OCI-LY7 (cell line): ENCODE data around the gene MYBPHL. TPM values are rescaled to one million over a fixed set of nuclear protein-coding genes. Genes with fewer than 3 reads are reported as not detected.

ENCODE experiments used
- BruUV-seq: library from RNA; stranded (reverse); fragments of 400-500 nt; replicated peaks from 2 replicates; lab custom pipeline; 2021; lab: Mats Ljungman, UMichigan
- CTCF ChIA-PET: fragments of 300-600 bp; sonication (Branson Sonifier 250); formaldehyde crosslinking; loops from one replicate; lab custom pipeline; 2022; ENCODE audit warnings: antibody characterized with exemption; ENCODE audit not compliant: unreplicated experiment; lab: Charles Lee
- POLR2A ChIA-PET: fragments of 300-600 bp; sonication (Branson Sonifier 250); formaldehyde crosslinking; loops from one replicate; lab custom pipeline; 2022; ENCODE audit warnings: antibody characterized with exemption; lab: Charles Lee
- DNase-seq: peaks from one replicate; pipeline ENCODE4 v3.0.0-alpha.2; 2015; ENCODE audit warnings: low spot score
- H2AFZ ChIP-seq: fragments of 200-600 bp; sonication (generic), shearing (Covaris generic); 2 replicates; pipeline ENCODE4 v1.6.1; 2014; ENCODE audit warnings: mild to moderate bottlenecking, antibody characterized with exemption, low read length, moderate library complexity
- H3K27ac ChIP-seq: fragments of 200-600 bp; sonication (generic); 2 replicates; pipeline ENCODE4 v1.5.1; 2014; ENCODE audit warnings: mixed run types, low read depth, mild to moderate bottlenecking, moderate library complexity, low read length, inconsistent platforms; ENCODE audit not compliant: poor library complexity, severe bottlenecking
- H3K36me3 ChIP-seq: fragments of 200-600 bp; sonication (generic); 2 replicates; pipeline ENCODE4 v1.6.1; 2014; ENCODE audit warnings: mild to moderate bottlenecking, antibody characterized with exemption, low read length, moderate library complexity, mixed read lengths; ENCODE audit not compliant: insufficient read depth
- H3K4me1 ChIP-seq: fragments of 200-600 bp; sonication (generic); 2 replicates; pipeline ENCODE4 v1.5.1; 2014; ENCODE audit warnings: mild to moderate bottlenecking, low read length; ENCODE audit not compliant: insufficient read depth, poor library complexity, severe bottlenecking
- H3K4me2 ChIP-seq: fragments of 200-600 bp; sonication (generic); 2 replicates; pipeline ENCODE4 v1.6.1; 2014; ENCODE audit warnings: mild to moderate bottlenecking, low read length
- H3K4me3 ChIP-seq: fragments of 200-600 bp; sonication (generic); 2 replicates; pipeline ENCODE4 v1.5.1; 2014; ENCODE audit warnings: mild to moderate bottlenecking, low read depth, low read length; ENCODE audit not compliant: poor library complexity, severe bottlenecking
- H3K79me2 ChIP-seq: fragments of 200-600 bp; sonication (generic); 2 replicates; pipeline ENCODE4 v1.6.1; 2016; ENCODE audit warnings: low read depth, mild to moderate bottlenecking, low read length, moderate library complexity, mixed read lengths; ENCODE audit not compliant: insufficient read depth
- H3K9me2 ChIP-seq: fragments of 200-600 bp; sonication (generic); 2 replicates; pipeline ENCODE4 v1.6.1; 2016; ENCODE audit warnings: mild to moderate bottlenecking, low read length, mixed read lengths; ENCODE audit not compliant: insufficient read depth
- H3K9me3 ChIP-seq: fragments of 200-600 bp; sonication (generic); 2 replicates; pipeline ENCODE4 v1.6.1; 2014; ENCODE audit warnings: mild to moderate bottlenecking, mixed run types, low read length, mixed read lengths
- H4K20me1 ChIP-seq: fragments of 200-600 bp; sonication (generic); 2 replicates; pipeline ENCODE4 v1.6.1; 2014; ENCODE audit warnings: mild to moderate bottlenecking, antibody characterized with exemption, low read length, moderate library complexity, mixed read lengths; ENCODE audit not compliant: insufficient read depth
- CTCF ChIP-seq: fragments of 200-600 bp; sonication (generic); conservative IDR thresholded peaks from 2 replicates; pipeline ENCODE4 v1.5.1; 2014; ENCODE audit warnings: mild to moderate bottlenecking, antibody characterized with exemption, low read length, moderate library complexity, mixed read lengths
- EZH2phosphoT487 ChIP-seq: fragments of 200-600 bp; sonication (generic); IDR thresholded peaks from 2 replicates; pipeline ENCODE4 v1.6.1; 2018; ENCODE audit warnings: low read depth, borderline replicate concordance, mild to moderate bottlenecking, mixed run types, antibody characterized with exemption, low read length, moderate library complexity, mixed read lengths
- intact Hi-C: fragments of 100-400 bp; cut with micrococcal nuclease; formaldehyde crosslinking; loops from one replicate; pipeline ENCODE4 v1.10.0; 2022; ENCODE audit not compliant: unreplicated experiment
- total RNA-seq, 2 experiments: library from RNA; depleted of rRNA in 1 of 2; stranded (reverse); fragments of >200 nt in 1 of 2; shearing (Covaris generic) in 1 of 2; gene quantifications; 2 replicates each; pipeline ENCODE4 v1.2.3, GENCODE V29; 2014 to 2022

MYBPHL gene
- total RNA-seq, 2 experiments from 2014 or later = 0.16 TPM; not detected in 1

GRCh38 chr1:109272021-109272799 lies 34.6 kb downstream of the MYBPHL start:
- no peak for DNase-seq
- BruUV-seq = no TSS peak
- Histone ChIP-seq H3K4me3 (no peak overlapping the region), H4K20me1 (no peaks in the 10 kb centered on the region), H3K4me1 (peaks cover 2% of the 10 kb centered on the region), H3K36me3 (no peaks in the 10 kb centered on the region), H3K9me3 (no peaks in the 10 kb centered on the region), H3K27ac (no peak overlapping the region), H3K9me2 (no peaks in the 10 kb centered on the region), H3K79me2 (no peaks in the 10 kb centered on the region), H3K4me2 (no peak overlapping the region), H2AFZ (no peak overlapping the region)
- intact Hi-C loops = no loop called here
- CTCF ChIA-PET = interaction anchor here (0.6 kb wide), 1 partner anchor 10 kb away, joined by 3 read pairs; no protein-coding TSS in a partner anchor
- POLR2A ChIA-PET = no interaction called here
- no peak for TF ChIP-seq EZH2phosphoT487
- no peak for TF ChIP-seq CTCF

DNA sequence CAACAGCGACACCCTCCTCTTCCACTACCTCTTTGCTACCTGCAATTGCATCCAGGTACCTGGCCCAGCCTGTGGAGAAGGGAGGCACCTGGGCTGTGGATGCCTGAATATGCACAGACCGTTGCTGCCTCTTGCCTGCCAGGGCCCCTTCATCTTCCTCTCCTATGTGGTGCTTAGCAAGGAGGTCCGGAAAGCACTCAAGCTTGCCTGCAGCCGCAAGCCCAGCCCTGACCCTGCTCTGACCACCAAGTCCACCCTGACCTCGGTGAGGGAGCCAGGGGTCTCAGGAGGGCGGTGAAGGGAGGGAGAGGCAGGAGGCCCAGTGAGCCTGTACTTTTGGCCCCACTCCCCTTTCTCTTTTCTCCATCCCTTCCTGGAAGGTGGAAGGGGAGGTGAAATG lies 35.4 kb downstream of the MYBPHL start:
- CTCF ChIA-PET = no interaction called here
- Histone ChIP-seq H3K9me3 (no peaks in the 10 kb centered on the region), H3K9me2 (no peaks in the 10 kb centered on the region), H3K36me3 (no peaks in the 10 kb centered on the region), H3K79me2 (no peaks in the 10 kb centered on the region), H3K4me1 (no peaks in the 10 kb centered on the region), H3K27ac (no peak overlapping the region), H2AFZ (no peak overlapping the region), H3K4me3 (no peak overlapping the region), H3K4me2 (no peak overlapping the region), H4K20me1 (no peaks in the 10 kb centered on the region)
- BruUV-seq = no TSS peak
- POLR2A ChIA-PET = no interaction called here
- TF ChIP-seq CTCF = no peak
- TF ChIP-seq EZH2phosphoT487 = no peak
- intact Hi-C loops = no loop called here
- no peak for DNase-seq

- ChIA-PET CTCF (no interaction called here), POLR2A (no interaction called here)
- H3K4me1 ChIP-seq = no peaks in the 10 kb centered on the region
- TF ChIP-seq CTCF (no peak), EZH2phosphoT487 (no peak)
- no TSS peak for BruUV-seq
- no peaks in the 10 kb centered on the region for H3K79me2 ChIP-seq
- no peak for DNase-seq
- no peaks in the 10 kb centered on the region for H4K20me1 ChIP-seq
- H3K27ac ChIP-seq = no peak overlapping the region
- H3K4me2 ChIP-seq = no peak overlapping the region
- no peaks in the 10 kb centered on the region for H3K9me2 ChIP-seq
- H3K4me3 ChIP-seq = no peak overlapping the region
- no peaks in the 10 kb centered on the region for H3K9me3 ChIP-seq
- no peaks in the 10 kb centered on the region for H3K36me3 ChIP-seq
- intact Hi-C loops = no loop called here
- no peak overlapping the region for H2AFZ ChIP-seq
These were observed 36.0 kb downstream of the MYBPHL start for GRCh38 chr1:109270623-109271317.
